ENCODE data around the gene TEX47.

TEX47 gene

DNA sequence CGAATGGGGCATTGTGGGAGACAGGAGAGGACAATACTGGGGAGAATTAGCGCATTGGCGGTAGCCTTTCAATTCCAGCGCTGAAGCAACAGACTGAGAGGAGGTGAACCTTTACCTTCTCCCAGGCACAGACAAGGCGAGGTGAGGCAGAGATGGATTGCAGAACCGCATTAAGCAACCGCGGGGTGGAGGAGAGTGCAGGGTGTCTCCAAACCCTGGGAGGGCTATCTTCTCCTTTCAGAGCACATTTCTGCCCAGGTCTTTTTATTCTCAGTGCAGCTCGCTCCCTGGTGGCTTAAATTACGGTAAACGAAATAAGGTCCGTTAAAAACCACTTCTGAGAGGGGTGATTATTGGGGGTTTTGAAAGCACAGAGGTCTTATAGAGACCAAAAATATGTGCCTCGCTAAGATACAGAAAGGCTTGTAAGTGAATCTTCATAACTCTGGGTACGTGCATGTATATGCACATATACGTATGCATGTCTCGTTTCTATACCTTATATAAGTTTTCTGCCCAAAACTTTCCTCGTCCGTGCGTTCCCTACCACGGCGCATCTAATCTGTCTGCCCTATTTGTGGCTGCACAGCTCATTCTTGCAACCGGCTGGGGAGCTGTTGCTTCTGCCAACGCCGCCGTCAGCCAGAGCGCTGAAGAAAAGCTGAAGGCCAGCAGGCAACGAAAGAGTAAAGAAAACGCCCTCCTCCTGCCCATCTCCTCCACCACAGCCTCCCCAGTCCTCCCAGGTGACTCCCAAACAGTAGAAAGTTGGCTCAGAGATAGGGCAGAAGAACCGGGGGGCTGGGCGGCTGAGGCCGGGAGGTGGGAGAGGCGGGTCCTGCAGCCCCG, 36.9 kb downstream of the TEX47 start:
- Histone ChIP-seq H3K4me3 (ENCODE audit: severe bottlenecking) (no peak overlapping the region), H3K9me3 (ENCODE audit: severe bottlenecking) (no peaks in the 10 kb centered on the region), H3K4me1 (ENCODE audit: insufficient read depth, poor library complexity, severe bottlenecking) (no peaks in the 10 kb centered on the region), H3K27ac (ENCODE audit: poor library complexity, severe bottlenecking) (no peak overlapping the region), H3K36me3 (ENCODE audit: low read depth) (no peaks in the 10 kb centered on the region), H3K27me3 (ENCODE audit: insufficient read depth, poor library complexity, severe bottlenecking) (peaks cover 73% of the 10 kb centered on the region)
- peak; percentile 28; the same call in 2 of the 3 replicates for ATAC-seq (ENCODE audit: low read depth)
- DNase-seq (ENCODE audit: low spot score) = no peak
- TF ChIP-seq, protein P1, sequence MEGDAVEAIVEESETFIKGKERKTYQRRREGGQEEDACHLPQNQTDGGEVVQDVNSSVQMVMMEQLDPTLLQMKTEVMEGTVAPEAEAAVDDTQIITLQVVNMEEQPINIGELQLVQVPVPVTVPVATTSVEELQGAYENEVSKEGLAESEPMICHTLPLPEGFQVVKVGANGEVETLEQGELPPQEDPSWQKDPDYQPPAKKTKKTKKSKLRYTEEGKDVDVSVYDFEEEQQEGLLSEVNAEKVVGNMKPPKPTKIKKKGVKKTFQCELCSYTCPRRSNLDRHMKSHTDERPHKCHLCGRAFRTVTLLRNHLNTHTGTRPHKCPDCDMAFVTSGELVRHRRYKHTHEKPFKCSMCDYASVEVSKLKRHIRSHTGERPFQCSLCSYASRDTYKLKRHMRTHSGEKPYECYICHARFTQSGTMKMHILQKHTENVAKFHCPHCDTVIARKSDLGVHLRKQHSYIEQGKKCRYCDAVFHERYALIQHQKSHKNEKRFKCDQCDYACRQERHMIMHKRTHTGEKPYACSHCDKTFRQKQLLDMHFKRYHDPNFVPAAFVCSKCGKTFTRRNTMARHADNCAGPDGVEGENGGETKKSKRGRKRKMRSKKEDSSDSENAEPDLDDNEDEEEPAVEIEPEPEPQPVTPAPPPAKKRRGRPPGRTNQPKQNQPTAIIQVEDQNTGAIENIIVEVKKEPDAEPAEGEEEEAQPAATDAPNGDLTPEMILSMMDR (IDR thresholded peaks at IDR 0.05; ENCODE audit: poor library complexity, severe bottlenecking) = no peak

DNA sequence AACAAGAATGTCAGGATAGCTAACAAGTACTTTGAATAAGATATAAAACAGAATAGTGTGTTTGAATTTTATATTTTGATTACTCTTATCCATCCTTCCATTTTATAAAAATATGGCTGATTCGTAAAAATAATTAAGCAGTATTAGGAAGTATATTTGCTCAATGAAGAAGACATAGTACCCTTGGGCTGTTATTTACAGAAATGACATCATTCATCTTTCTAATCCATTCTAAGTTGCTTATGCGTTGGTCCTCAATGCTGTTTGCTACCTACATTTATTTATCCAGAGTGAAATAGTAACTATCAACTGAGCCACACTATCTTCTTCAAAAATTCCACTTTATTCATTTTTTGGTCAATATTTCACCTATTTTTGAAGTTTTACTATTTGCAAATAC, 38.2 kb downstream of the TEX47 start:
- peaks cover 65% of the 10 kb centered on the region for H3K27me3 ChIP-seq (ENCODE audit: insufficient read depth, poor library complexity, severe bottlenecking)
- no peak overlapping the region for H3K4me3 ChIP-seq (ENCODE audit: severe bottlenecking)
- H3K27ac ChIP-seq (ENCODE audit: poor library complexity, severe bottlenecking) = no peak overlapping the region
- H3K4me1 ChIP-seq (ENCODE audit: insufficient read depth, poor library complexity, severe bottlenecking) = no peaks in the 10 kb centered on the region
- H3K9me3 ChIP-seq (ENCODE audit: severe bottlenecking) = no peaks in the 10 kb centered on the region
- DNase-seq (ENCODE audit: low spot score) = no peak
- TF ChIP-seq, protein P1 (IDR thresholded peaks at IDR 0.05; ENCODE audit: poor library complexity, severe bottlenecking) = no peak
- ATAC-seq (ENCODE audit: low read depth) = no peak
- no peaks in the 10 kb centered on the region for H3K36me3 ChIP-seq (ENCODE audit: low read depth)

DNA sequence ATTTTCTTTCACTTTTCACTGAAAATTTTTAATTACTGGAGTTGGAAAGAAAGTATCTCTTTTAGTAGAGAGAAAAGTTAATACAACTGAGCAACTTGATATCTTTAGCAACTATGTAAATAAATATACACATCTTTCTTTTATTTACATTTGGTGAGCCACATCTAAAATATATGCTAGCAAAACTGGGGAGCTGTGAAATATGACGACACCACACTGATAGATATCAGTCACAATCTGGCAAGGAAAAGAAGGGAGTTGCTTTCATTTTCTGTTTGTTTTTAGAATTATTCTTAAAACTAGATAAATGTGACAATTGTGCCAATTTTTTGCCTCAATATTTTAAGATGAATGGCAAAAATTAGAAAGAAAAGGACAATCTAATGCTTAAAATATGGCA, 38.7 kb downstream of the TEX47 start:
- Histone ChIP-seq H3K4me1 (ENCODE audit: insufficient read depth, poor library complexity, severe bottlenecking) (no peaks in the 10 kb centered on the region), H3K36me3 (ENCODE audit: low read depth) (no peaks in the 10 kb centered on the region), H3K27me3 (ENCODE audit: insufficient read depth, poor library complexity, severe bottlenecking) (peaks cover 64% of the 10 kb centered on the region), H3K9me3 (ENCODE audit: severe bottlenecking) (no peaks in the 10 kb centered on the region), H3K27ac (ENCODE audit: poor library complexity, severe bottlenecking) (no peak overlapping the region), H3K4me3 (ENCODE audit: severe bottlenecking) (no peak overlapping the region)
- ATAC-seq (ENCODE audit: low read depth) (no peak), DNase-seq (ENCODE audit: low spot score) (no peak)
- TF ChIP-seq, protein P1 (IDR thresholded peaks at IDR 0.05; ENCODE audit: poor library complexity, severe bottlenecking) = no peak

DNA sequence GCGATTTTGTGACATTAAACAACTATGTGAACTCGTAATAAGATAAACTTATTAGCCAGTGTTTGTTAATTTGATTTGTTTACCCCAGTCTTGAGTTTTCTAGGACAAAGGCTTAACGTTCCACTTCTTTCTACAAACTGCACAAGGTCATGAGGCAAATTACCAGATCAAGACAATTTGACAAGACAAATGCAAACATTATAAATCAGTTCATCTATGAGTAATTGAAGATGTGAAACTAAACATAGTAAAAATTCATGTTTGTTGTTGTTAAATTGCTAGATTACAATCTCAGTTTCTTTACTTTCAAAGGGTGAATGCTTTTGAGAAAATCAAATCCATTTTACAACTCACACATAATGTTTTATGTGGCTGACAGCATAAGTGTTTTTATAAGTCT, 49.4 kb downstream of the TEX47 start:
- peaks cover 3% of the 10 kb centered on the region for H3K27me3 ChIP-seq (ENCODE audit: insufficient read depth, poor library complexity, severe bottlenecking)
- no peaks in the 10 kb centered on the region for H3K4me1 ChIP-seq (ENCODE audit: insufficient read depth, poor library complexity, severe bottlenecking)
- DNase-seq (ENCODE audit: low spot score) (no peak), ATAC-seq (ENCODE audit: low read depth) (no peak)
- H3K36me3 ChIP-seq (ENCODE audit: low read depth) = no peaks in the 10 kb centered on the region
- TF ChIP-seq, protein P1 (IDR thresholded peaks at IDR 0.05; ENCODE audit: poor library complexity, severe bottlenecking) = no peak
- H3K4me3 ChIP-seq (ENCODE audit: severe bottlenecking) = no peak overlapping the region
- H3K27ac ChIP-seq (ENCODE audit: poor library complexity, severe bottlenecking) = no peak overlapping the region
- H3K9me3 ChIP-seq (ENCODE audit: severe bottlenecking) = no peaks in the 10 kb centered on the region
